PC-3 (cell line): Measurements from ENCODE around the gene ZBTB40. TPM values are rescaled to one million over a fixed set of nuclear protein-coding genes. Genes with fewer than 3 reads are reported as not detected.

ENCODE experiments used
- ATAC-seq: fragments of 200-7000 bp; cut with Tn5 transposase; 2 replicates; pipeline ENCODE4 v1.9.1; 2020; ENCODE audit warnings: mild to moderate bottlenecking, moderate library complexity
- BruUV-seq: library from RNA; stranded (reverse); fragments of 400-500 nt; replicated peaks from 2 replicates; lab custom pipeline; 2021; lab: Mats Ljungman, UMichigan
- CTCF ChIA-PET: fragments of 300-600 bp; sonication (Branson Sonifier 250); formaldehyde crosslinking; loops from one replicate; lab custom pipeline; 2022; ENCODE audit warnings: antibody characterized with exemption; lab: Charles Lee
- POLR2A ChIA-PET: fragments of 300-600 bp; sonication (Branson Sonifier 250); formaldehyde crosslinking; loops from one replicate; lab custom pipeline; 2022; ENCODE audit warnings: antibody characterized with exemption; ENCODE audit not compliant: unreplicated experiment; lab: Charles Lee
- DNase-seq: peaks from one replicate; pipeline ENCODE4 v3.0.0-alpha.2; 2015
- H2AFZ ChIP-seq: fragments of 300-600 bp; sonication (generic); 2 replicates; pipeline ENCODE4 v1.6.0; 2016; ENCODE audit warnings: antibody characterized with exemption, low read length
- H3F3A ChIP-seq: fragments of 300-600 bp; sonication (generic); one replicate; pipeline ENCODE4 v1.6.0; 2017; ENCODE audit warnings: antibody characterized with exemption, low read length, control low read depth, mild to moderate bottlenecking; ENCODE audit not compliant: unreplicated experiment
- H3K27ac ChIP-seq: fragments of 300-600 bp; sonication (generic); 2 replicates; pipeline ENCODE4 v1.5.1; 2016; ENCODE audit warnings: mild to moderate bottlenecking, low read length
- H3K27me3 ChIP-seq: fragments of 300-600 bp; sonication (generic); 2 replicates; pipeline ENCODE4 v1.6.1; 2016; ENCODE audit warnings: low read length, mixed read lengths
- H3K36me3 ChIP-seq: fragments of 300-600 bp; sonication (generic); 2 replicates; pipeline ENCODE4 v1.6.1; 2016; ENCODE audit warnings: low read depth, mixed run types, low read length, mixed read lengths
- H3K4me1 ChIP-seq: fragments of 300-600 bp; sonication (generic); 2 replicates; pipeline ENCODE4 v1.5.1; 2016; ENCODE audit warnings: low read length; ENCODE audit not compliant: insufficient read depth
- H3K4me2 ChIP-seq: fragments of 300-600 bp; sonication (generic); 2 replicates; pipeline ENCODE4 v1.6.0; 2016; ENCODE audit warnings: low read length
- H3K4me3 ChIP-seq: fragments of 300-600 bp; sonication (generic); 2 replicates; pipeline ENCODE4 v1.5.1; 2016; ENCODE audit warnings: mild to moderate bottlenecking, low read length, mixed read lengths
- H3K79me2 ChIP-seq: fragments of 300-600 bp; sonication (generic); 2 replicates; pipeline ENCODE4 v1.6.1; 2017; ENCODE audit warnings: low read length, mixed read lengths
- H3K9ac ChIP-seq: fragments of 300-600 bp; sonication (generic); 2 replicates; pipeline ENCODE4 v1.6.0; 2016; ENCODE audit warnings: mild to moderate bottlenecking, low read length
- H3K9me2 ChIP-seq: fragments of 300-600 bp; sonication (generic); replicated peaks from 2 replicates; pipeline ENCODE4 v1.6.1; 2016; ENCODE audit warnings: mixed run types, low read length, mixed read lengths
- H3K9me3 ChIP-seq: fragments of 300-600 bp; sonication (generic); 2 replicates; pipeline ENCODE4 v1.6.1; 2016; ENCODE audit warnings: low read length, mixed read lengths
- H4K20me1 ChIP-seq: fragments of 300-600 bp; sonication (generic); 2 replicates; pipeline ENCODE4 v1.6.1; 2016; ENCODE audit warnings: low read length, mixed read lengths
- EZH2 ChIP-seq: fragments of 300-600 bp; sonication (generic); IDR thresholded peaks from one replicate; pipeline ENCODE4 v1.6.1; 2017; ENCODE audit warnings: antibody characterized with exemption, mild to moderate bottlenecking, low read length; ENCODE audit not compliant: unreplicated experiment
- EZH2phosphoT487 ChIP-seq: fragments of 300-600 bp; sonication (generic); IDR thresholded peaks from 2 replicates; pipeline ENCODE4 v1.6.1; 2018; ENCODE audit warnings: mild to moderate bottlenecking, antibody characterized with exemption, low read length, borderline replicate concordance
- intact Hi-C: fragments of 100-400 bp; cut with micrococcal nuclease; formaldehyde crosslinking; loops from 2 replicates; pipeline ENCODE4 v1.9.0; 2023
- total RNA-seq: library from RNA; depleted of rRNA; stranded (reverse); fragments of >200 nt; gene quantifications from 2 replicates; pipeline ENCODE4 v1.2.3, GENCODE V29; 2014
- TF ChIP-seq, protein P1 (sequence below): fragments of 300-600 bp; sonication (generic); conservative IDR thresholded peaks from 2 replicates; pipeline ENCODE4 v1.5.1; 2017; ENCODE audit warnings: antibody characterized with exemption, low read depth, mild to moderate bottlenecking, low read length

ZBTB40 gene
- total RNA-seq, 1 experiment from 2014 or later: 20.2 TPM

GRCh38 chr1:22556391-22557104 lies 104.9 kb downstream of the ZBTB40 start:
- no peak overlapping the region for H2AFZ ChIP-seq
- H3K4me2 ChIP-seq: no peak overlapping the region
- H3K9me3 ChIP-seq: no peaks in the 10 kb centered on the region
- no peaks in the 10 kb centered on the region for H3K4me1 ChIP-seq
- H3K9me2 ChIP-seq: no peaks in the 10 kb centered on the region
- H4K20me1 ChIP-seq: no peaks in the 10 kb centered on the region
- POLR2A ChIA-PET: no interaction called here
- TF ChIP-seq, protein P1, sequence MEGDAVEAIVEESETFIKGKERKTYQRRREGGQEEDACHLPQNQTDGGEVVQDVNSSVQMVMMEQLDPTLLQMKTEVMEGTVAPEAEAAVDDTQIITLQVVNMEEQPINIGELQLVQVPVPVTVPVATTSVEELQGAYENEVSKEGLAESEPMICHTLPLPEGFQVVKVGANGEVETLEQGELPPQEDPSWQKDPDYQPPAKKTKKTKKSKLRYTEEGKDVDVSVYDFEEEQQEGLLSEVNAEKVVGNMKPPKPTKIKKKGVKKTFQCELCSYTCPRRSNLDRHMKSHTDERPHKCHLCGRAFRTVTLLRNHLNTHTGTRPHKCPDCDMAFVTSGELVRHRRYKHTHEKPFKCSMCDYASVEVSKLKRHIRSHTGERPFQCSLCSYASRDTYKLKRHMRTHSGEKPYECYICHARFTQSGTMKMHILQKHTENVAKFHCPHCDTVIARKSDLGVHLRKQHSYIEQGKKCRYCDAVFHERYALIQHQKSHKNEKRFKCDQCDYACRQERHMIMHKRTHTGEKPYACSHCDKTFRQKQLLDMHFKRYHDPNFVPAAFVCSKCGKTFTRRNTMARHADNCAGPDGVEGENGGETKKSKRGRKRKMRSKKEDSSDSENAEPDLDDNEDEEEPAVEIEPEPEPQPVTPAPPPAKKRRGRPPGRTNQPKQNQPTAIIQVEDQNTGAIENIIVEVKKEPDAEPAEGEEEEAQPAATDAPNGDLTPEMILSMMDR: no peak
- TF ChIP-seq EZH2phosphoT487 (no peak), EZH2 (no peak)
- H3K4me3 ChIP-seq: no peak overlapping the region
- no peak for ATAC-seq
- no TSS peak for BruUV-seq
- H3F3A ChIP-seq: no peaks in the 10 kb centered on the region
- H3K27me3 ChIP-seq: peaks cover 32% of the 10 kb centered on the region
- no peaks in the 10 kb centered on the region for H3K79me2 ChIP-seq
- intact Hi-C loops: no loop called here
- H3K27ac ChIP-seq: no peak overlapping the region
- H3K36me3 ChIP-seq: no peaks in the 10 kb centered on the region
- H3K9ac ChIP-seq: no peak overlapping the region
- CTCF ChIA-PET: no interaction called here
- no peak for DNase-seq

- ATAC-seq (no peak), DNase-seq (no peak)
- Histone ChIP-seq H3K27ac (no peak overlapping the region), H2AFZ (no peak overlapping the region), H3K36me3 (no peaks in the 10 kb centered on the region), H3K9ac (no peak overlapping the region), H3K27me3 (peaks cover 38% of the 10 kb centered on the region), H3K4me3 (no peak overlapping the region), H3K79me2 (no peaks in the 10 kb centered on the region), H3K9me3 (no peaks in the 10 kb centered on the region), H3K4me1 (no peaks in the 10 kb centered on the region), H3F3A (no peaks in the 10 kb centered on the region), H3K9me2 (no peaks in the 10 kb centered on the region), H3K4me2 (no peak overlapping the region), H4K20me1 (no peaks in the 10 kb centered on the region)
- BruUV-seq: no TSS peak
- ChIA-PET POLR2A (no interaction called here), CTCF (no interaction called here)
- TF ChIP-seq EZH2phosphoT487 (no peak), EZH2 (no peak)
- TF ChIP-seq, protein P1: no peak
- intact Hi-C loops: no loop called here
These were observed 105.8 kb downstream of the ZBTB40 start for GRCh38 chr1:22557341-22557950.
